Activated T-cell treated with anti-CD3 and anti-CD28 coated beads for 24 hours (primary cell): ENCODE results near the gene TRRAP.

Source experiments
- DNase-seq: peaks from one replicate; pipeline ENCODE4 v3.0.0-alpha.2; 2020; ENCODE audit warnings: low read depth

The TRRAP gene

GRCh38 chr7:99006739-99007424, 128.6 kb downstream of the TRRAP start:
- no peak for DNase-seq

- no peak for DNase-seq
Observed at GRCh38 chr7:99008181-99008631, 129.9 kb downstream of the TRRAP start.

- no peak for DNase-seq
Observed at GRCh38 chr7:99008921-99009530, 130.7 kb downstream of the TRRAP start.

- DNase-seq = no peak
Observed at GRCh38 chr7:99010281-99010680, 131.9 kb downstream of the TRRAP start.

- DNase-seq = no peak
Observed at GRCh38 chr7:99011341-99011705, 133.0 kb downstream of the TRRAP start.

- no peak for DNase-seq
Observed at GRCh38 chr7:99011706-99012404, 133.5 kb downstream of the TRRAP start.

GRCh38 chr7:99012722-99013121, 134.4 kb downstream of the TRRAP start:
- no peak for DNase-seq

- DNase-seq = no peak
Observed at GRCh38 chr7:99013266-99014112, 135.2 kb downstream of the TRRAP start.

GRCh38 chr7:99014113-99014985, 136.0 kb downstream of the TRRAP start:
- no peak for DNase-seq

- no peak for DNase-seq
Observed at GRCh38 chr7:99016196-99016595, 137.9 kb downstream of the TRRAP start.

- no peak for DNase-seq
Observed at GRCh38 chr7:99019523-99020412, 141.4 kb downstream of the TRRAP start.

- DNase-seq = no peak
Observed at GRCh38 chr7:99020413-99020715, 142.0 kb downstream of the TRRAP start.

- no peak for DNase-seq
Observed at GRCh38 chr7:99021941-99022560, 143.7 kb downstream of the TRRAP start.

GRCh38 chr7:99024066-99024465, 145.7 kb downstream of the TRRAP start:
- no peak for DNase-seq

GRCh38 chr7:99027241-99027640, 148.9 kb downstream of the TRRAP start:
- DNase-seq = no peak

GRCh38 chr7:99027841-99028240, 149.5 kb downstream of the TRRAP start:
- DNase-seq = no peak

GRCh38 chr7:99028261-99028973, 150.1 kb downstream of the TRRAP start:
- no peak for DNase-seq

GRCh38 chr7:99029466-99030435, 151.4 kb downstream of the TRRAP start:
- DNase-seq = no peak
